Fibroblast of lung (primary cell): ENCODE data around the gene ADCK2. TPM values are rescaled to one million over a fixed set of nuclear protein-coding genes. Genes with fewer than 3 reads are reported as not detected.
A peak's percentile ranks its signal among the peaks of the same experiment; 100 is the strongest.

Experiments
- DNase-seq, 2 donors: peaks; one replicate each; pipeline versions ENCODE4 v3.0.0 to v3.0.0-alpha.2; 2010; ENCODE audit warnings: low read depth in 2 of 2
- H2AFZ ChIP-seq: 2 replicates; pipeline ENCODE4 v1.5.1; 2012; ENCODE audit warnings: low read length, control low read depth, inconsistent platforms
- H3K27ac ChIP-seq: 2 replicates; pipeline ENCODE4 v1.5.1; 2011; ENCODE audit warnings: low read length, control low read depth; ENCODE audit not compliant: insufficient read depth
- H3K27me3 ChIP-seq: 2 replicates; pipeline ENCODE4 v1.5.1; 2011; ENCODE audit warnings: mild to moderate bottlenecking, low read length; ENCODE audit not compliant: control insufficient read depth, insufficient read depth
- H3K36me3 ChIP-seq: 2 replicates; pipeline ENCODE4 v1.5.1; 2011; ENCODE audit warnings: low read length; ENCODE audit not compliant: control insufficient read depth, insufficient read depth
- H3K4me1 ChIP-seq: 2 replicates; pipeline ENCODE4 v1.5.1; 2011; ENCODE audit warnings: low read length; ENCODE audit not compliant: control insufficient read depth, insufficient read depth; ENCODE audit errors: extremely low read depth
- H3K4me2 ChIP-seq: 2 replicates; pipeline ENCODE4 v1.5.1; 2011; ENCODE audit warnings: low read length, control low read depth; ENCODE audit not compliant: insufficient read depth; ENCODE audit errors: extremely low read depth
- H3K4me3 ChIP-seq, 4 experiments: fragments of 200-600 bp in 1 of 4; sonication (generic) in 1 of 4; replicated peaks in 1 of 4; 2 replicates each; pipeline ENCODE4 v1.5.1; 2011 to 2016; ENCODE audit warnings: low read length in 4 of 4, low read depth in 3 of 4, mild to moderate bottlenecking in 3 of 4, control low read depth in 2 of 4, inconsistent platforms in 1 of 4, mixed read lengths in 1 of 4; ENCODE audit not compliant: insufficient read depth in 1 of 4; ENCODE audit errors: control extremely low read depth in 1 of 4
- H3K79me2 ChIP-seq: 2 replicates; pipeline ENCODE4 v1.5.1; 2012; ENCODE audit warnings: mild to moderate bottlenecking, low read length, inconsistent platforms; ENCODE audit not compliant: control insufficient read depth, insufficient read depth
- H3K9ac ChIP-seq: 2 replicates; pipeline ENCODE4 v1.5.1; 2011; ENCODE audit warnings: mild to moderate bottlenecking, low read length, control low read depth; ENCODE audit not compliant: insufficient read depth
- H3K9me3 ChIP-seq: 2 replicates; pipeline ENCODE4 v1.5.1; 2012; ENCODE audit warnings: low read depth, low read length; ENCODE audit not compliant: control insufficient read depth, insufficient read depth
- H4K20me1 ChIP-seq: 2 replicates; pipeline ENCODE4 v1.5.1; 2011; ENCODE audit warnings: low read length; ENCODE audit not compliant: control insufficient read depth, insufficient read depth; ENCODE audit errors: extremely low read depth
- EZH2 ChIP-seq: IDR thresholded peaks from 2 replicates; pipeline ENCODE4 v1.5.1; 2012; ENCODE audit warnings: low read length, control low read depth, mild to moderate bottlenecking; ENCODE audit errors: missing control alignments
- polyA plus RNA-seq, 2 donors: library from polyadenylated mRNA; depleted of rRNA in 1 of 2; stranded (reverse) in 1 of 2; unstranded in 1 of 2; fragments of >200 nt; gene quantifications; 2 replicates each; pipeline ENCODE4 v1.2.1, GENCODE V29; 2011 to 2012; ENCODE audit warnings: missing spikeins in 1 of 2
- total RNA-seq: library from RNA; depleted of rRNA; stranded (reverse); fragments of >200 nt; gene quantifications from 2 replicates; pipeline ENCODE4 v1.2.1, GENCODE V29; 2014
- TF ChIP-seq, protein P1 (sequence below), 2 donors: IDR thresholded peaks in 1 of 2; conservative IDR thresholded peaks in 1 of 2; 1 replicate in 1 of 2; 2 replicates in 1 of 2; pipeline ENCODE4 v1.5.1; 2011 to 2012; ENCODE audit warnings: low read length in 2 of 2, control low read depth in 1 of 2, inconsistent platforms in 1 of 2, low read depth in 1 of 2, mild to moderate bottlenecking in 1 of 2

Gene ADCK2
- total and polyA plus RNA-seq, 2 donors (not counting 1 experiment from before 2014, with no cell fraction given): 7.1 to 37.5 TPM

DNA sequence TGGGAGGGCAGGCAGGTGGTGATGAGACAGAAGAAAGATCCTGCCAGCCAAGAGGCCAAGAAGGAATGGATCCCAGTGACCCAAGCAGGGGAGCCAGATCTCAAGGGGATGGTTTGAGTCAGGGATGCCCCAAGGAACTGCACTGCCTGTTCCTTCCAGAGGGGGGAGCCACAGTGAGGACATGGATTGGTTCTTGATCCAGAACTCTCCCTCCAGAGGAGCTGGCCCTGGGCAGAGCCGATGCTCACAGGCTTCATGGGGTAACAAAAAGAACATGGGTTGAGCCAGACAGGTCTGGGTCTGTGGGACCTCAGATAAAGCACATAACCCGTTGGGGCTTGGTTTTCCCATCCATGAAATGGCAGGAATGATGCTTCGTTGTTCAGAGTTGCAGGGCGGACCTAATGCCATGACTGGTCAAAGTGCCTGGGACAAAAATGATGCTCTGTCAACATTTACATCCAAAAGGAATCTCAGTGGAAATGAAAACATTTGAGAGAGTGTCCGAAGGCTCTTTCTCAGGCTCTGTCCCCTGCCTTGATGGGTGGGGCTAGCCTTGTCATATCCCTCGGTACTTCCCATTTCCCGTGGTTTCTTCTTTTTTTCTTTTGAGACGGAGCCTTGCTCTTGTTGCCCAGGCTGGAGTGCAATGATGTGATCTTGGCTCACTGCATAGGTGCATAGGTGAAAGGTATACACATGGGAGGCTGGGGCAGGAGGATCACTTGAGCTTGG is 27.4 kb upstream of the ADCK2 start:
- Histone ChIP-seq H3K4me1 (peaks cover 7% of the 10 kb centered on the region), H3K27ac (no peak overlapping the region), H3K36me3 (no peaks in the 10 kb centered on the region), H3K79me2 (no peaks in the 10 kb centered on the region), H3K4me3 (no peak overlapping the region), H2AFZ (no peak overlapping the region), H3K9ac (no peak overlapping the region), H4K20me1 (no peaks in the 10 kb centered on the region), H3K9me3 (no peaks in the 10 kb centered on the region), H3K27me3 (no peaks in the 10 kb centered on the region), H3K4me2 (no peak overlapping the region)
- DNase-seq: no peak
- TF ChIP-seq EZH2: no peak
- TF ChIP-seq, protein P1, sequence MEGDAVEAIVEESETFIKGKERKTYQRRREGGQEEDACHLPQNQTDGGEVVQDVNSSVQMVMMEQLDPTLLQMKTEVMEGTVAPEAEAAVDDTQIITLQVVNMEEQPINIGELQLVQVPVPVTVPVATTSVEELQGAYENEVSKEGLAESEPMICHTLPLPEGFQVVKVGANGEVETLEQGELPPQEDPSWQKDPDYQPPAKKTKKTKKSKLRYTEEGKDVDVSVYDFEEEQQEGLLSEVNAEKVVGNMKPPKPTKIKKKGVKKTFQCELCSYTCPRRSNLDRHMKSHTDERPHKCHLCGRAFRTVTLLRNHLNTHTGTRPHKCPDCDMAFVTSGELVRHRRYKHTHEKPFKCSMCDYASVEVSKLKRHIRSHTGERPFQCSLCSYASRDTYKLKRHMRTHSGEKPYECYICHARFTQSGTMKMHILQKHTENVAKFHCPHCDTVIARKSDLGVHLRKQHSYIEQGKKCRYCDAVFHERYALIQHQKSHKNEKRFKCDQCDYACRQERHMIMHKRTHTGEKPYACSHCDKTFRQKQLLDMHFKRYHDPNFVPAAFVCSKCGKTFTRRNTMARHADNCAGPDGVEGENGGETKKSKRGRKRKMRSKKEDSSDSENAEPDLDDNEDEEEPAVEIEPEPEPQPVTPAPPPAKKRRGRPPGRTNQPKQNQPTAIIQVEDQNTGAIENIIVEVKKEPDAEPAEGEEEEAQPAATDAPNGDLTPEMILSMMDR (conservative IDR thresholded peaks at IDR 0.05 in 1 of 2, IDR thresholded peaks at IDR 0.05 in 1 of 2; ENCODE audit: low read depth in 1 of 2, low read length in 2 of 2): peak; percentile 28 to 47

DNA sequence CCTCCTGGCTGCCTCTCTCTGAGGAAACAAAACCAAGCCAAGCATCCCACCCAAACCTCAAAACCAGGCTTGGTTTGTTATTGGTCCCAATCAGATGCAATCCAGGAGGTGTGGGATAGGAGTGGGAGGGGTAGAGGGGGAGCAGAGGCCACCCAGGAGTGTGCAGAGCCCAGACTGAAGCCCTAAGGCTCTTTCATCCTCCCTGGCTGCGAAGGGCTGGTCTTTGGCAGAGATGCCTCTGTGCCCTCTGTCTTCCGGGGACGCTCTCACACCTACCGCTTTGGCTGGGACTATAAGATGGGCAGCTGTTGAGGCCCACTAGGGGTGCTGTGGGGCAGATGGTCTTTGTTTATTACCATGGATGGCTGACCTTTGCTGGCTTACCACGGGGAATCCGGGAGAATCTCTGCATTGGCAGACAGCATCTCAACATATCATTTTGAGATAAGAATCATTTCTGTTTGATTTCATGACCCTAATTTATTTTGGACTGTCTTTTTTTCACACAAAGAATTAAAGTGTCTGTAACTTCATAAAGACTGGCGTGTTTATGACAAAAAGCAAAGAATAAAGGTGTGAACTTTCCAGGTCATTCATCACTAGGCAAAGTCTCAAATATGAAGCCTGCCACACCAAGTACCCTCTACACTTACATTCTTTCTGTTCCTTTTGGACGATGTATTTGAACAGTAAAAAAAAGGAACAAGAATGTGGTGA is 25.7 kb upstream of the ADCK2 start:
- no peaks in the 10 kb centered on the region for H3K36me3 ChIP-seq
- H3K27me3 ChIP-seq: no peaks in the 10 kb centered on the region
- H3K79me2 ChIP-seq: no peaks in the 10 kb centered on the region
- no peak overlapping the region for H3K4me2 ChIP-seq
- no peak overlapping the region for H3K27ac ChIP-seq
- TF ChIP-seq, protein P1 (conservative IDR thresholded peaks at IDR 0.05 in 1 of 2, IDR thresholded peaks at IDR 0.05 in 1 of 2; ENCODE audit: low read depth in 1 of 2, low read length in 2 of 2): peak; percentile 41 to 70
- no peak for TF ChIP-seq EZH2
- DNase-seq: peak in 1 of 2 donors; percentile 34
- no peaks in the 10 kb centered on the region for H3K9me3 ChIP-seq
- no peak overlapping the region for H3K9ac ChIP-seq
- no peak overlapping the region for H2AFZ ChIP-seq
- no peaks in the 10 kb centered on the region for H3K4me1 ChIP-seq
- no peaks in the 10 kb centered on the region for H4K20me1 ChIP-seq
- H3K4me3 ChIP-seq: no peak overlapping the region

DNA sequence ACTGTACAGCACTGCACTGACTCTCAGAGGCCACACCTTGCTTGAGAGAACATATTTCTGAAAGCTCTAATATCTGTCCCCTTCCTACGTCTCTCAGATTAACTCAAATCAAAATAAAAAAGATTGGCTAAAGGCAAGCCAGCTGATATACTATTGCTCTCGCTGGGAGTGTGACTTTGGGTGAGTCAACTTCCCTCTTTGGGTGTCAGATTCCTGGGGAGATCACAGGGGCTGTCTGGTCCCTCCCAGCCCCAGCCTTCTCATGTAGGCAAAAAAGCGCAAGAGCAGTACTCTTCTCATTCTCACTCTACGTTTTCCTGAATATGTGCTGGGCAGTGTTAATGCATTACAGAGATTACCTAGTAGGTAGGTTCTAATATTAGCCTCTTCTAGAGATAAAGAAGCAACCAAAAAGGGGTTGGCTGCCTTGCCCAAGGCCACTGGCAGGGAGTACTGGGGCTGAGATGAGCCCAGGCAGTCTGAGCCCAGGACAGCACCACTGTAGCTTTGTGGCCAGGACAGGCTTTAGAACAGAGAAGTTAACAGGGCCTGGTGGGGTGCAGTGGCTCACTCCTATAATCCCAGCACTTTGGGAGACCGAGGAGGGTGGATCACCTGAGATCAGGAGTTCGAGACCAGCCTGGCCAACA is 23.1 kb upstream of the ADCK2 start:
- H3K27me3 ChIP-seq: no peaks in the 10 kb centered on the region
- no peaks in the 10 kb centered on the region for H3K4me1 ChIP-seq
- H3K4me3 ChIP-seq: no peak overlapping the region
- peak in 1 of 2 donors; percentile 57 for DNase-seq
- no peaks in the 10 kb centered on the region for H4K20me1 ChIP-seq
- no peak overlapping the region for H3K4me2 ChIP-seq
- no peak overlapping the region for H3K9ac ChIP-seq
- TF ChIP-seq, protein P1 (conservative IDR thresholded peaks at IDR 0.05 in 1 of 2, IDR thresholded peaks at IDR 0.05 in 1 of 2; ENCODE audit: low read depth in 1 of 2, low read length in 2 of 2): no peak
- H3K79me2 ChIP-seq: no peaks in the 10 kb centered on the region
- no peak overlapping the region for H2AFZ ChIP-seq
- no peaks in the 10 kb centered on the region for H3K36me3 ChIP-seq
- H3K9me3 ChIP-seq: no peaks in the 10 kb centered on the region
- no peak overlapping the region for H3K27ac ChIP-seq
